Astrocyte of the cerebellum (primary cell): ENCODE results near the gene BTBD16.

Source experiments
- DNase-seq: peaks from one replicate; pipeline ENCODE4 v3.0.0-alpha.2; 2011; ENCODE audit warnings: low read depth
- H3K4me3 ChIP-seq: 2 replicates; pipeline ENCODE4 v1.5.1; 2011; ENCODE audit warnings: mild to moderate bottlenecking, low read depth, low read length, moderate library complexity
- in situ Hi-C: cut with HindIII; loops from 2 replicates; pipeline ENCODE4 v1.10.0; 2017; ENCODE audit warnings: low sequenced_read_pairs
- TF ChIP-seq, protein P1 (sequence below): IDR thresholded peaks from 2 replicates; pipeline ENCODE4 v1.5.1; 2012; ENCODE audit warnings: low read length, low read depth, moderate library complexity, mild to moderate bottlenecking; ENCODE audit errors: missing control alignments

Gene BTBD16

DNA sequence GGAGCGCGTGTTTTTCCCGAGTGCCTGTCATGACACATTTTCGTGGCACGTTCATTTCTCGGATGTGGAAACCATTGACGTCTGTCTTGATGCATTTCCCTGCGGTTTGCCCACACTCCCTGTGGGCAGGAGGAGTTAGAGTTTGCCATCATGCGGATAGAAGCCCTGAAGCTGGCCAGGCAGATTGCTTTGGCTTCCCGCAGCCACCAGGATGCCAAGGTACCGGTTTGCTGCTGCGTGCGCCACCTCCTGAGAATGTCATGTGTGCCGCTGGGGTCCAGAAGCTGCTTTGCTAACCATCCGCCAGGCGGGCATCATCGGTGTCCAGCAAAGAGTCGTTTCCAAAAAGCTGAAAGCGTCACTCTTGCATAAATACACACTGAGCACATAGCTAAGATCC lies 40.9 kb upstream of the BTBD16 start:
- in situ Hi-C loops, result no loop called here
- DNase-seq, result no peak
- TF ChIP-seq, protein P1, sequence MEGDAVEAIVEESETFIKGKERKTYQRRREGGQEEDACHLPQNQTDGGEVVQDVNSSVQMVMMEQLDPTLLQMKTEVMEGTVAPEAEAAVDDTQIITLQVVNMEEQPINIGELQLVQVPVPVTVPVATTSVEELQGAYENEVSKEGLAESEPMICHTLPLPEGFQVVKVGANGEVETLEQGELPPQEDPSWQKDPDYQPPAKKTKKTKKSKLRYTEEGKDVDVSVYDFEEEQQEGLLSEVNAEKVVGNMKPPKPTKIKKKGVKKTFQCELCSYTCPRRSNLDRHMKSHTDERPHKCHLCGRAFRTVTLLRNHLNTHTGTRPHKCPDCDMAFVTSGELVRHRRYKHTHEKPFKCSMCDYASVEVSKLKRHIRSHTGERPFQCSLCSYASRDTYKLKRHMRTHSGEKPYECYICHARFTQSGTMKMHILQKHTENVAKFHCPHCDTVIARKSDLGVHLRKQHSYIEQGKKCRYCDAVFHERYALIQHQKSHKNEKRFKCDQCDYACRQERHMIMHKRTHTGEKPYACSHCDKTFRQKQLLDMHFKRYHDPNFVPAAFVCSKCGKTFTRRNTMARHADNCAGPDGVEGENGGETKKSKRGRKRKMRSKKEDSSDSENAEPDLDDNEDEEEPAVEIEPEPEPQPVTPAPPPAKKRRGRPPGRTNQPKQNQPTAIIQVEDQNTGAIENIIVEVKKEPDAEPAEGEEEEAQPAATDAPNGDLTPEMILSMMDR, result no peak
- no peak overlapping the region for H3K4me3 ChIP-seq

DNA sequence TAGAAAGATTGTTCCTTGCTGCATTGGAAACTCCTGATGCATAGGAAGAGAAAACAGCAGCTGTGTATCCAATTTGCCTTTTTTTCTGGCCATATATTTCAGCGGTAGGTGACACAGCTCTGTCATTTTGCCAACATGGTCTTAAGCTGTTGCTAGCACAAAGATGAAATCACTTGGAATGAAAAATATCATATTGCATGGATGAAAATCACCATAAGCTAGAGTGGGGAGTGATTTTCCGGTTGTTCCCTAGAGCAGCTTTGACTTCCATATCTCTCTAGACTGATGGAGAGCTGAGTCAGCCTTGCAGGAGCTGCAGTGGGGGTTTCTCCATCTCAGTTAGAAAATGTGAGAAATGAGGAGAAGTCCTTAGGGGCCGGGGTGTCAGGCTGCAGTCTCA lies 38.3 kb upstream of the BTBD16 start:
- in situ Hi-C loops, result no loop called here
- peak; percentile 37 for DNase-seq
- TF ChIP-seq, protein P1, result no peak
- H3K4me3 ChIP-seq, result no peak overlapping the region

DNA sequence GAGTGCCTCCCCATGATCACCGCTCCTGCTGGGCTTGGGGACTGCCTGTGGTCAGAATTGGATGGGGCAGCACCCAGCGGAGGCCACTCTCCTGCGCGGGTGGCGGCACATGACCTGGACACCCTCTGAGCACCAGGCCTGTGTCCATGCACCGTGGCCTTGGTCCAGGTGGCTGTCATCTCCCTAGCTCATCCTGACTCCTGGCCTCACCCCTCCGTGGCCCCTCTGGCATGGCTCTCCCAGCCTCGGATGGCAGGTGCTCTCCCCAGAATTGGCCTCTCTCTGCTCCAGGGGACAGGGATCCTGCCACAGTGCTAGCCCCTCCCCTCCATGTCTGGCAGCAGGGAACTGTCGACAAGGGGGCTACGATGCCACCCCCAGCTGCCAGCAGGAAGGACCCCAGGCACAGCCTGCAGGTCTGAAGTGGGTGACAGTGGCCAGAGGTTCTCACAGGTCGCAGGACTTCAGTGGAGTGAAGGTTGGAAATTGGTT lies 37.2 kb upstream of the BTBD16 start:
- no peak for DNase-seq
- H3K4me3 ChIP-seq, result no peak overlapping the region
- in situ Hi-C loops, result no loop called here
- TF ChIP-seq, protein P1, result no peak

DNA sequence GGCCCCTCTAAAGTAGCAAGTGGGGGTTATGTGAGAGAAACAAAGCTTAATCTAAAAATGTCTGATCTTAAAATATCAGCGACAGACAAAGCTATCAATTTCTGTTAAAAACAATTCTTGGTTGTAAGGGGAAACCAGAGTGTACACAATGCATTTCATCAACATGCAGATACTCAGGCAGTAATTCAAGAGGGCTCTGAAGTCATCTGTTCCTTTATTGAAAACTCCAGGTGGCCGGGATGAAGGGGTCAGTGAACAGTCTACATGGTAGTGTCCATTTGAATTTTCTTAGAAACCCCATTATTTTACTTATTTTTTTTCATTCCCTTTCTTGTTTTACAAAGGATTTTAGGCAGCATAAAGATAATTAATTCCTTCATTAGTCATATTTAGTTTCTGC lies 36.7 kb upstream of the BTBD16 start:
- in situ Hi-C loops, result no loop called here
- no peak overlapping the region for H3K4me3 ChIP-seq
- TF ChIP-seq, protein P1, result no peak
- DNase-seq, result no peak

DNA sequence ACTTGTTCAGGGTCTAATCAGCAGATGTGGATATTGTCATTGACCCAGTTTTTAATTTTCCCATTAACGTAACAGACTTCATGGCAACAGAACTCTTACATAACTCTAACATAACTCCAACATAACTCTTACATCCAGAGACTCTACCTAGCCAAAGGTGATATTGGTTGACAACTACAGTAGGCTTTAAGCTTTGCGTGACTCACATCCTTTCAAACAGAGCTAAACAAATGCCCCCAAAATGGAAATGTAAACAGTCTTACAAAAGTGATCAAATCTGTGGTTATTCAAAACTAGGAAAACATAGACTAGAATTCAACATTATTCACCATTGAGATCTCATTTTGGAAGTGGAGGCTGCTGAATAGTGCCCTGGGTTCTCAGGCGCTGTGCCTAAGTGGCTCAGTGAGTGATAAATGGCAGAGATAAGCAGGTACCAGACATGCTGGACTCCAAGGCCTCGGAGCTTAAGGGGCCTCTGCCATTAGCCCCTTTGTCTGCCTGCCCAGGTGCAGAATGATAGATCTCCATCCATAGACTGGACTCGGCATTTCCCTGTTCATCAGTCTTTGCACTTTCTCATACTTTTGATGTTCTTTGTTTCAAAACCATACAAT lies 34.3 kb upstream of the BTBD16 start:
- in situ Hi-C loops, result no loop called here
- DNase-seq, result no peak
- H3K4me3 ChIP-seq, result no peak overlapping the region
- TF ChIP-seq, protein P1, result no peak

DNA sequence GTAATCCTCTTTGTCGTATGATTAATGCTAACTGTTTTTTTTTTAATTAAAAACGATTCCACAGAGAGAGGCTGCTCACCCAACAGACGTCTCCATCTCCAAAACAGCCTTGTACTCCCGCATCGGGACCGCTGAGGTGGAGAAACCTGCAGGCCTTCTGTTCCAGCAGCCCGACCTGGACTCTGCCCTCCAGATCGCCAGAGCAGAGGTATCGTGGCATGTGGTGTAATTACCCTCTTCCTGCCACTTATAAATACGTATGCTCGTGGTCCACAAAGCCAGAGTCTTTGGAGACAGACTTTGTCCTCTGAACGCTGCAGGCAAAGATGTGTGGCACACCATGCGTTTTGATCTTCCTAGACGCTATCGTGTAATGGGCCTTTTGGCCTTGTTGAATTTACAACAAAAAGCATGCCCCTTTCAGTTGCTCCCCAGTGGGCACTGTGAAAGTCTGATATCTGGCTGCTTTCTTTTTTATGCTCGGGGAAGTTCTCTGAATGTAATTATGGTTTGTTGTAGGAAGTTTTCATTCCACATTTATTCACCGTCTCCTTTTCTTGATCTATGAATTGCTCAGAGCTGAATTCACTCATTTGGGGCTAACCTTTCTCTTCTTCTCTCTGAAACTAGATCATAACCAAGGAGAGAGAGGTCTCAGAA lies 33.6 kb upstream of the BTBD16 start:
- in situ Hi-C loops, result no loop called here
- TF ChIP-seq, protein P1, result no peak
- no peak overlapping the region for H3K4me3 ChIP-seq
- DNase-seq, result no peak
